GM10266 (cell line): ENCODE measurements around the gene OGFOD2.
"Not testable (repeated sequence)": the region's sequence is repeated elsewhere in the genome, so short reads cannot be mapped to it uniquely, and the experiment has no call there.

Experiments used
- DNase-seq: peaks from one replicate; pipeline ENCODE4 v3.0.0; 2012; ENCODE audit errors: extremely low spot score
- CTCF ChIP-seq: IDR thresholded peaks from 2 replicates; pipeline ENCODE4 v1.5.1; 2012; ENCODE audit warnings: mild to moderate bottlenecking, low read depth; ENCODE audit not compliant: control insufficient read depth, insufficient read depth; ENCODE audit errors: missing control alignments

Gene OGFOD2

GRCh38 chr12:122934722-122935121 lies 40.3 kb upstream of the OGFOD2 start:
- TF ChIP-seq CTCF: no peak
- peak; percentile 61 for DNase-seq

GRCh38 chr12:122935318-122935717 lies 39.7 kb upstream of the OGFOD2 start:
- TF ChIP-seq CTCF: no peak
- no peak for DNase-seq

- no peak for TF ChIP-seq CTCF
- no peak for DNase-seq
Measured at GRCh38 chr12:122937622-122938091, 37.4 kb upstream of the OGFOD2 start.

GRCh38 chr12:122939125-122939524 lies 35.9 kb upstream of the OGFOD2 start:
- no peak for TF ChIP-seq CTCF

GRCh38 chr12:122941351-122941750 lies 33.7 kb upstream of the OGFOD2 start:
- not testable (repeated sequence) for DNase-seq

More at GRCh38 chr12:122939125-122939524, 35.9 kb upstream of the OGFOD2 start:
- DNase-seq: no peak

- no peak for TF ChIP-seq CTCF
- no peak for DNase-seq
Measured at GRCh38 chr12:122942637-122943036, 32.4 kb upstream of the OGFOD2 start.

- TF ChIP-seq CTCF: no peak
- no peak for DNase-seq
Measured at GRCh38 chr12:122943196-122943595, 31.8 kb upstream of the OGFOD2 start.

GRCh38 chr12:122944605-122945592 lies 30.1 kb upstream of the OGFOD2 start:
- DNase-seq: no peak
- TF ChIP-seq CTCF: no peak
